Left ventricle myocardium inferior (tissue), 1 donor: ENCODE results near the gene BPIFB2. TPM values are rescaled to one million over a fixed set of nuclear protein-coding genes. Genes with fewer than 3 reads are reported as not detected.

Experiments used
- DNase-seq: peaks from one replicate; pipeline ENCODE4 v3.0.0-alpha.2; 2020
- H3K27ac ChIP-seq: fragments of 200-600 bp; replicated peaks from 2 replicates; pipeline ENCODE4 v1.8.0; 2021
- H3K27me3 ChIP-seq: fragments of 200-600 bp; 2 replicates; pipeline ENCODE4 v1.8.0; 2021; ENCODE audit warnings: low read depth
- H3K36me3 ChIP-seq: fragments of 200-600 bp; 2 replicates; pipeline ENCODE4 v1.8.0; 2021
- H3K4me1 ChIP-seq: fragments of 200-600 bp; 2 replicates; pipeline ENCODE4 v1.8.0; 2021
- H3K4me3 ChIP-seq: fragments of 200-600 bp; 2 replicates; pipeline ENCODE4 v1.8.0; 2021; ENCODE audit warnings: mild to moderate bottlenecking, moderate library complexity
- H3K9me3 ChIP-seq: fragments of 200-600 bp; replicated peaks from 2 replicates; pipeline ENCODE4 v1.8.0; 2021
- intact Hi-C: fragments of 100-400 bp; cut with micrococcal nuclease; formaldehyde crosslinking; loops from one replicate; pipeline ENCODE4 v1.11.0; 2022
- total RNA-seq: library from RNA; stranded (reverse); fragmentation: NEBNext Ultra II Directional; extraction: Animal tissue kit (Norgen Biotek cat#: 25700); gene quantifications from one replicate; pipeline ENCODE4 v1.2.1, GENCODE V29; 2021
- TF ChIP-seq, protein P1 (sequence below): fragments of 200-600 bp; IDR thresholded peaks from 2 replicates; pipeline ENCODE4 v1.8.0; 2021; ENCODE audit warnings: antibody characterized with exemption, mild to moderate bottlenecking, borderline replicate concordance
- donor health status: DM: no; HTN: yes; CAD: no; lungs with severe emphysema.

BPIFB2 gene
- total RNA-seq, 1 donor from 2014 or later, result not detected

DNA sequence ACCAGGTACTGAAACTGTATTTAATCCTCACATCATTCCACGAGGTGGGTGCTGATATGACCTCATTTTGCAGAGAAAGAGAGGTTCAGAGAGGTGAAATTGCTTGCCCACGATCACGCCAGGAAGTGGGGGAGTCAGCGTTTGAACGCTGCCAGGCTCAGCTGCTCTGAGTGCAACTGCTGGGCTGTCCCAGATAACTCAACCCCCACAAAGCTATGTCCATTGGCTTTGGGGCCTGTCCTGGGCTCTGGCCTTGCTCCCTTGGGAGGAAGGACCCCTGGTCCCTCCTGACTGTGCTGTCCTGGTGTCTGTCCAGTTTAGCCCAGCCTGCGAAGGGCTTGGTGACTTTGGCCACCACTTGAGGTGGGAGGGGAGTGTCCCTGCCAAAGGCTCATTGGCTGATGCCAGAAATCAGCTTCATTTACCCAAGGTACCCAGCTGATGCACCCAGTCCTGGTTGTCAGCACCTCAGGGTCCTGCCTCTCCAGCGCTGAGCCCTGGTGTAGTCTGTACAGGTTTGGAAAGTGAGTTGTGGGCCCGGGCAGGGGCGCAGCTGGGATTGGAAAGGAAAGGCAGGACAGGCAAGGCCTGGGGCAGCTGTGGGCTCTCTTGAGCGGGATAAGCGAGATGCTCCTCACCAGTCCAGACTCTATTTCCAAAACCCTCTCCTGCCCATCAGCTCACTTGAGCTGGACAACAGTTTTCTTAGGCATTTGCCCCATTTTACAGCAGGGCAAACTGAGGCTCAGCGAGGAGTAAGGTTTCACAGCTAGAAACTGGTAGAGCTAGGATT lies 41.7 kb upstream of the BPIFB2 start:
- no peaks in the 10 kb centered on the region for H3K36me3 ChIP-seq
- intact Hi-C loops, result no loop called here
- DNase-seq, result no peak

DNA sequence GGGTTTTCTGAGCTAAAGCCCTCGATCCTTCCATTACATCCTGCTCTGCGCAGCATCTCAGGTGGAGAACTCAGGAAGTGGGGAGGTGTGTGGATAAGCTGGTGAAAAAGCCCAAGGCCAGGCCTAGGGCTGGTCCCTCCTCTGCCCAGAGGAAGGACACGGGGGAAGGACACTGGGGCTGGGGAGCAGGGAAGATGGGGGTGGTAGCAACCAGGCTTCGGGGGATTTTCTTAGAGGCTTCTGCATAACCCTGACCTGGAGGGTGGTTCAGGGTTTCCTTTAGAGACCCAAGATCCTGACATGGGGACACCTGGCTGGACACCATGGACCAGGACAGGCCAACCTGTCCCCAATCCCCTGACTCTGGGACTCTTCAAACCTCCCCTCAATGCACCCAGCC lies 41.1 kb upstream of the BPIFB2 start:
- intact Hi-C loops, result no loop called here
- Histone ChIP-seq H3K36me3 (no peaks in the 10 kb centered on the region), H3K9me3 (no peaks in the 10 kb centered on the region), H3K4me3 (no peak overlapping the region), H3K4me1 (peaks cover 10% of the 10 kb centered on the region), H3K27me3 (peaks cover 25% of the 10 kb centered on the region), H3K27ac (no peak overlapping the region)
- no peak for DNase-seq
- TF ChIP-seq, protein P1, sequence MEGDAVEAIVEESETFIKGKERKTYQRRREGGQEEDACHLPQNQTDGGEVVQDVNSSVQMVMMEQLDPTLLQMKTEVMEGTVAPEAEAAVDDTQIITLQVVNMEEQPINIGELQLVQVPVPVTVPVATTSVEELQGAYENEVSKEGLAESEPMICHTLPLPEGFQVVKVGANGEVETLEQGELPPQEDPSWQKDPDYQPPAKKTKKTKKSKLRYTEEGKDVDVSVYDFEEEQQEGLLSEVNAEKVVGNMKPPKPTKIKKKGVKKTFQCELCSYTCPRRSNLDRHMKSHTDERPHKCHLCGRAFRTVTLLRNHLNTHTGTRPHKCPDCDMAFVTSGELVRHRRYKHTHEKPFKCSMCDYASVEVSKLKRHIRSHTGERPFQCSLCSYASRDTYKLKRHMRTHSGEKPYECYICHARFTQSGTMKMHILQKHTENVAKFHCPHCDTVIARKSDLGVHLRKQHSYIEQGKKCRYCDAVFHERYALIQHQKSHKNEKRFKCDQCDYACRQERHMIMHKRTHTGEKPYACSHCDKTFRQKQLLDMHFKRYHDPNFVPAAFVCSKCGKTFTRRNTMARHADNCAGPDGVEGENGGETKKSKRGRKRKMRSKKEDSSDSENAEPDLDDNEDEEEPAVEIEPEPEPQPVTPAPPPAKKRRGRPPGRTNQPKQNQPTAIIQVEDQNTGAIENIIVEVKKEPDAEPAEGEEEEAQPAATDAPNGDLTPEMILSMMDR, result no peak

More for the DNA sequence above, 41.7 kb upstream of the BPIFB2 start:
- no peak overlapping the region for H3K27ac ChIP-seq
- peaks cover 4% of the 10 kb centered on the region for H3K4me1 ChIP-seq
- H3K4me3 ChIP-seq, result no peak overlapping the region
- H3K27me3 ChIP-seq, result peaks cover 25% of the 10 kb centered on the region
- TF ChIP-seq, protein P1, result no peak
- no peaks in the 10 kb centered on the region for H3K9me3 ChIP-seq

DNA sequence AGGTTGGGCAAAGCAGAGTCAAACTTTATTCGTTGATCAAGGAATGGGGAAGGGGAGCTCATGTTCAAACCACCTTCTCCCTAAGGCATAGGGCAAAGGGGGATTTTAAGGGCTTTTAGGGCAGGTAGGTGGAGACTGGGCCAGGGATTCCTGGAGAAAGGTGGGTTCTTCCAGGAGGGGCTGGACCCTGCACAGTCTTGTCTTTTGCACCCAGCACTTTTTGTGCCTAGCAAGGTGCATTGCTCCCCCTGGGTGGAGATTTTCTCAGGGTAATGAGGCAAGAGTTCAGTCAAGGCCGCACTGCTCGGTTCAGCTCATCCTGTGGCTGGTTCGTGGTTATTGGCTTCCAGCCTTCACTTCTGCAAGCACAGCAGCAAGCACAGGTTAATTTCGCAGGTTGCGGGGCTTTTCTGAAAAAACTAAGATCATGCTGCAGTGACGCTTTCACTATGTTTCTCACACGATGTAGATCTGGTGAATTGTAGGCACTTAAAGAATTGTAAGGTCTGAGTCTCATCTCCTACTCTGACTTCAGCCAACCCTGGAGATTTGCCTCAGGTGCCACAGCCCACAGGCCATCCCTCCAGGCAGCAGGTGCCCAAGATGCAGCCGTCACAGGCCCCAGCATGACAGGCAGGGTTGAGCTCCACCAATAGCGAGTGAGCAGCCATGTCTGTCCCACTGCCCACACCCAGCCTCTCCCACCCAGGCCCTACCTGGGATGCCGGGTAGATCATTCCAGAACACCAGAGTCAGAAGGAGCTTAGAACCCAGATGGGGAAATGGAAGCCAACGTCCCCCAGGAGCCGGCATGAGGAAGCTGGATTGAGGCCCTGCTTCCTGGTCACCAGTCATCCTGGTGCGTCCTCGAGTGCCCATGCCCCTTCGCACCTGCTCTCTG lies 40.4 kb upstream of the BPIFB2 start:
- DNase-seq, result no peak
- Histone ChIP-seq H3K4me3 (no peak overlapping the region), H3K36me3 (no peaks in the 10 kb centered on the region), H3K4me1 (peaks cover 18% of the 10 kb centered on the region), H3K27me3 (peaks cover 25% of the 10 kb centered on the region), H3K27ac (no peak overlapping the region), H3K9me3 (no peaks in the 10 kb centered on the region)
- TF ChIP-seq, protein P1, result no peak
- intact Hi-C loops, result no loop called here

DNA sequence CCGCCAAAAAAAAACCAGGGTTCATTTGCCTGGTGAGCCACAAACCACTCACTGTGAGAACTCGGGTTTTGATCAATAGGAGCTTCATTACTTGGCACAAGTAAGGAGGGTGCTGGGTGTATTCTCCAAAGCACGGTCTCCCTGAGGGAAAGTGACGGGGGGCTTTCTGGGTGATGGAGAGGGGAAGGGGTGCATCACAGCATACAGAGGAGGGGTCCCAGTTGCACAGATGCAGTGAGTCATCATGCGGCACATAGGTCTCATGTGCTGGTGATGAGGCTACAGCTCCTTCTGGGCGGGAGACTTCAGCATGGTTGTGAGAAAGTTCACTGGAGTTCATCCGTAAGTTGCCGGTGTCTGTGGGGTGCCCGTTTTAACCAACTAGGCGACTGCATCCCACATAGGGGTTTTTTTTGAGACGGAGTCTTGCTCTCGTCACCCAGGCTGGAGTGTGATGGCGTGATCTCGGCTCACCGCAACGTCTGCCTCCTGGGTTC lies 39.5 kb upstream of the BPIFB2 start:
- H3K4me3 ChIP-seq, result no peak overlapping the region
- TF ChIP-seq, protein P1, result no peak
- no peak overlapping the region for H3K27ac ChIP-seq
- H3K4me1 ChIP-seq, result peaks cover 25% of the 10 kb centered on the region
- peaks cover 25% of the 10 kb centered on the region for H3K27me3 ChIP-seq
- DNase-seq, result no peak
- no peaks in the 10 kb centered on the region for H3K36me3 ChIP-seq
- intact Hi-C loops, result no loop called here
- H3K9me3 ChIP-seq, result no peaks in the 10 kb centered on the region

DNA sequence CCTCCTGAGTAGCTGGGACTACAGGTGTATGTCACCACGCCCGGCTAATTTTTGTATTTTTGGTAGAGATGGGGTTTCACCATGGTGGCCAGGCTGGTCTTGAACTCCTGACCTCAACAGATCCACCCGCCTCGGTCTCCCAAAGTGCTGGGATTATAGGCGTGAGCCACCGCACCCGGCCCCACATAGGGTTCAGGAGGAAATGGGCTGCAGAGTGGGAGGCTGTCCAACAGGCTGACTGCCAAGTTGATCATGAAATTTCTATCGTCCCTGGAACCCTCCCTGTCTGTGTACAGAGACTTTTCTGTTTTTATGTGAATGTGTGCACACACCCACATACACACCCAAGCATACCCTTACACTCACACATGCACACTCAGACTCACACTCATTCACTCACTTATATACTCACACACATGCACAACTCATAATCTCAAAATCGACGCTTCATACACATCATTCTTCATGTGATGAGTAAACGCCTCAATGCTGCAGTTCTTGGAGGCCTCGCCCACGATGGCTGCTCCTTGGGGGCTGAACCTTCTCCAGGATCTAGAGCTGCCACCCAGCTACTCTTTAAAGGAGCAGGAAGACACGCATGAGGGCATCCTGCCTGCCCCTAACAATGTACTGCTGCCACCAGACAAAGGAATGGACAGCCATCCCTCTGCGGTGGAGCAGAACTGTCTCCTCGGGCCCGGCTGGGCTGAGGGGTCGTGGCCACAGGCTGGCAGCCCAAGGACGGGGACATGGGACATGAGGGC lies 38.8 kb upstream of the BPIFB2 start:
- peaks cover 25% of the 10 kb centered on the region for H3K4me1 ChIP-seq
- H3K27ac ChIP-seq, result no peak overlapping the region
- intact Hi-C loops, result no loop called here
- H3K36me3 ChIP-seq, result no peaks in the 10 kb centered on the region
- H3K9me3 ChIP-seq, result no peaks in the 10 kb centered on the region
- H3K27me3 ChIP-seq, result peaks cover 19% of the 10 kb centered on the region
- no peak for DNase-seq
- H3K4me3 ChIP-seq, result no peak overlapping the region
- TF ChIP-seq, protein P1, result no peak
